Upper lobe of right lung (tissue), 1 donor: ENCODE results near the gene UTP15. TPM values are rescaled to one million over a fixed set of nuclear protein-coding genes. Genes with fewer than 3 reads are reported as not detected.

Experiments used
- ATAC-seq: fragments of 200-7000 bp; cut with Tn5 transposase; one replicate; pipeline ENCODE4 v1.9.1; 2020; ENCODE audit warnings: mild to moderate bottlenecking, moderate library complexity
- DNase-seq: peaks from one replicate; pipeline ENCODE4 v3.0.0-alpha.2; 2020
- H3K27ac ChIP-seq: fragments of 200-600 bp; one replicate; pipeline ENCODE4 v1.8.0; 2022
- H3K27me3 ChIP-seq: fragments of 200-600 bp; one replicate; pipeline ENCODE4 v1.8.0; 2022; ENCODE audit warnings: mild to moderate bottlenecking
- H3K36me3 ChIP-seq: fragments of 200-600 bp; one replicate; pipeline ENCODE4 v1.8.0; 2022
- H3K4me1 ChIP-seq: fragments of 200-600 bp; one replicate; pipeline ENCODE4 v1.8.0; 2022
- H3K4me3 ChIP-seq: fragments of 200-600 bp; one replicate; pipeline ENCODE4 v1.8.0; 2022; ENCODE audit warnings: mild to moderate bottlenecking
- H3K9me3 ChIP-seq: fragments of 200-600 bp; one replicate; pipeline ENCODE4 v1.8.0; 2022
- CTCF ChIP-seq: fragments of 200-600 bp; IDR thresholded peaks from one replicate; pipeline ENCODE4 v1.8.0; 2022; ENCODE audit warnings: antibody characterized with exemption
- intact Hi-C: fragments of 100-400 bp; cut with DNase I; formaldehyde crosslinking; loops from one replicate; pipeline ENCODE4 v1.11.0; 2022
- total RNA-seq: library from RNA; stranded (reverse); fragmentation: NEBNext Ultra II Directional; extraction: Animal tissue kit (Norgen Biotek cat#: 25700); gene quantifications from one replicate; pipeline ENCODE4 v1.2.1, GENCODE V29; 2021
- donor health status: DM: no; HTN: yes; CAD: no; lungs with severe emphysema.

Gene UTP15
- total RNA-seq, 1 donor from 2014 or later, result 20.1 TPM

DNA sequence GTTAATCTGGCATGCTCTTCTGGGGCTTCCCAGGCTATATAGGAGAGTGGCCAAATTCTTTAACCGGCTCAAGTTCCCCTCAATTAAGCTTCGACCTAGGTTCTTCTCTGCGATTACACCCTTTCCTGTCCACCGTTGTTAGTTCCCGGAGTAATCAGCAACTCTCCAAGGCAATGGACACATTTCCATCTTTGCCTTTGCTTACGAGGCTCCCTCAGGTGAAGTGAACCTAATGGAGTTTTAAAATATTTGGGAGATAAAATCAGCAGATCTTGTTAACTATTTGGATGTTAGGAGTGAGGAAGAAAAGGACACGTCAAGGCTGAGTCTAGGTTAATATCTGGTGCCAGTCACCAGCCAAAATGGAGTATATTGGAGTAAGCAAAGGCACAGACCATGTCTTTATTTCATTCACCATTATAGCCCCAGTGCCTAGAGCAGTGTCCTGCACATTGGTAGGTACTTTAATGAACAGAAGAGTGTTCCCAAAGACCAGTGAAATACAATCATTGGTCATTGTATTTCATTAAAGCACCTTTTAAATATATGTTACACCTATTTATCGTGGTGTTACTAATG lies 515 bp downstream of the UTP15 start:
- Histone ChIP-seq H3K36me3 (peaks cover 35% of the 10 kb centered on the region), H3K4me3 (peak overlapping the region; percentile 85), H3K9me3 (no peaks in the 10 kb centered on the region), H3K27me3 (no peaks in the 10 kb centered on the region), H3K27ac (peak overlapping the region; percentile 98), H3K4me1 (peaks cover 27% of the 10 kb centered on the region)
- intact Hi-C loops, result no loop called here
- no peak for TF ChIP-seq CTCF
- no peak for ATAC-seq
- DNase-seq, result no peak

DNA sequence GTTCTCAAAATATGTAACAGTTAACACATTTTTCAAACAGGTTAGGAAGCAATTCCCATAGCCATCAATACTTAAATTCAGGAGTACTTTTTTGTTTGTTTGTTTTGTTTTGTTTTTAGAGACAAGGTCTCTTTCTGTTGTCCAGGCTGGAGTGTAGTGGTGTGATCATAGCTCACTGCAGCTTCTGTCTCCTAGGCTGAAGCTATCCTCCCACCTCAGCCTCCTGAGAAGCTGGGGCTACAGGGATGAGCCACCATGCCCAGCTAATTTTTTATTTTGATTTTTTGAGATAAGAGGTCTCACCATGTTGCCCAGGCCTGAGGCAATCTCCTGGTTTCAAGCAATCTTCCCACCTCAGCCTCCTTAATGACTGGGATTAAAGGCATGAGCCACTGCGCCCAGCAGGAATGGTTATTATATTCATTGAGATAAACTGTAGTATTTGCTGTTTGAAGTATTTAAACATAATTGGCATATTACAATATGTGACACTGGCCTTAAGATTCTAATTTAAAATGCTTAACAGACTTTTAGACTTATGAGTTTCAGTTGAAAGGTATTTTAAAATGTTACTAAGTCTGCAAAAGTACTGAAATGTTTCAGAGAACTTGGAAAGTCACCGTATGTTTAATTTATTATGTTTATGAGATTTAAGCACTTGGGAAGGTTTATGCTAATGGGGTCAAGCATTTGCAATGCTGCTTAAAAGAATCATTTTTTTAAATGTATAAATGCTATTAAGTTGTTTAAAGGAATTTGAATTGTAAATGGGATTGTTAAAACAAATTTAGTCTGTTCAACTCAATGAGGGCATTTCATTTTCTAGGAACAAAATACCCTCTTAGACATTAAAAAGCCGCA lies 17.0 kb downstream of the UTP15 start:
- TF ChIP-seq CTCF, result no peak
- ATAC-seq (no peak), DNase-seq (no peak)
- no peaks in the 10 kb centered on the region for H3K27me3 ChIP-seq
- no peaks in the 10 kb centered on the region for H3K4me1 ChIP-seq
- intact Hi-C loops, result no loop called here
- peaks cover 40% of the 10 kb centered on the region for H3K36me3 ChIP-seq
- no peak overlapping the region for H3K27ac ChIP-seq
- H3K4me3 ChIP-seq, result no peak overlapping the region
- H3K9me3 ChIP-seq, result no peaks in the 10 kb centered on the region

DNA sequence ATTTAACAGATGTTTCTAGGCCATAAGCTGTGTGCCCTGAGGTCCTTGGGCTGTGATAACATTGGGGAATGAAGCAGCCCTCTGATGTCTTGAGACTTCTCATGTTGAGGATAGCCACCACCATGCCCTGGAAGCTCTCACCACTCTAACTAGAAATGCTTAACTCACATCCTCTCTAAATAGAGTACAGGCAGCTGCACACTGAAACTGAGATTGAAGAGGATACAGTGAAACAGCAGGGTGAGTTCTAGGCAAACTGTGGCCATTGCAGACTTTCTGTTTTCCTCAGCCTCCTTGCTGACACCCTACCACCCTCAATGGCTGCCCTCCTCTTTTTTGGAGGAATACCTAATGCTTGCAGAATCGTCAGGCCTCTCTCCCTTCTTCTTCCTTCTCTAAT lies 22.4 kb downstream of the UTP15 start:
- no peaks in the 10 kb centered on the region for H3K27me3 ChIP-seq
- no peak for TF ChIP-seq CTCF
- ATAC-seq (no peak), DNase-seq (no peak)
- no peak overlapping the region for H3K27ac ChIP-seq
- no peak overlapping the region for H3K4me3 ChIP-seq
- H3K4me1 ChIP-seq, result no peaks in the 10 kb centered on the region
- H3K9me3 ChIP-seq, result no peaks in the 10 kb centered on the region
- intact Hi-C loops, result loop anchor here (5.0 kb wide), 1 partner anchor 204 kb away; no protein-coding TSS in a partner anchor
- no peaks in the 10 kb centered on the region for H3K36me3 ChIP-seq

GRCh38 chr5:73591102-73591695 lies 25.7 kb downstream of the UTP15 start:
- intact Hi-C loops, result no loop called here
- Histone ChIP-seq H3K27me3 (no peaks in the 10 kb centered on the region), H3K4me1 (no peaks in the 10 kb centered on the region), H3K27ac (no peak overlapping the region), H3K9me3 (no peaks in the 10 kb centered on the region), H3K4me3 (no peak overlapping the region), H3K36me3 (no peaks in the 10 kb centered on the region)
- ATAC-seq (peak; percentile 94), DNase-seq (no peak)
- TF ChIP-seq CTCF, result peak; percentile 92

DNA sequence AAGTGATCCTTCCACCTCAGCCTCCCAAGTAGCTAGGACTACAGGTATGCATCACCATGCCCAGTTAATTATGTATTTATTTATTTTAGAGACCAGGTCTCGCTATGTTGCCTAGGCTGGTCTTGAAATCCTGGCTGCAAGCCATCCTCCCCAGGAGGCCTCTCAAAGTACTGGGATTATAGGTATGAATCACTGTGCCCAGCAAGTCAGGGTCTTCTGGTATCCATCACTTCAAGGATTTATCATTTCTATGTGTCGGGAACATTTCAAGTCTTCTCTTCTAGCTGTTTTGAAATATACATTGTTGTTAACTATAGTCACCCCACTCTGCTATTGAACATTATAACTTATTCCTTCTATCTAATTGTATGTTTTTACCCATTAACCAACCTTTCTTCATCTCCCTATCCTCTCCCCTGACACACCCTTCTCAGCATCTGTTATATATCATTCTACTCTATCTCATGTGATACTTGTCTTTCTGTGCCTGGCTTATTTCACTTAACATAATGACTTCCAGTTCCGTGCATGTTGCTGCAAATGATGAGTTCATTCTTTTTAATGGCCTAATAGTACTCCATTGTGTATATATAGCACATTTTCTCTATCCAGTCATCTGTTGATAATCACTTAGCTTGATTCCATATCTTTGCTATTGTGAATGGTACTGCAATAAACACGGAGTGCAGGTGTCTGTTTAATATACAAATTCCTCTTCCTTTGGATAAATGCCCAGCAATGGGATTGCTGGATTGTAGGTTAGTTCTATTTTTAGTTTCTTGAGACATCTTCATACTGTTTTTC lies 26.4 kb downstream of the UTP15 start:
- H3K4me1 ChIP-seq, result no peaks in the 10 kb centered on the region
- H3K9me3 ChIP-seq, result no peaks in the 10 kb centered on the region
- intact Hi-C loops, result no loop called here
- no peak for TF ChIP-seq CTCF
- H3K36me3 ChIP-seq, result no peaks in the 10 kb centered on the region
- DNase-seq, result no peak
- no peak overlapping the region for H3K4me3 ChIP-seq
- ATAC-seq, result no peak
- H3K27me3 ChIP-seq, result no peaks in the 10 kb centered on the region
- no peak overlapping the region for H3K27ac ChIP-seq
